K562 (cell line): Measurements from ENCODE around the gene RAB39B. TPM values are rescaled to one million over a fixed set of nuclear protein-coding genes. Genes with fewer than 3 reads are reported as not detected.
A peak's percentile ranks its signal among the peaks of the same experiment; 100 is the strongest.

Source experiments
- CBFB ChIP-seq: sonication (generic); formaldehyde crosslinking; IDR thresholded peaks from 2 replicates; pipeline ENCODE4 v1.4.0; 2020; ENCODE audit warnings: mild to moderate bottlenecking, missing genetic modification reagents
- CUX1 ChIP-seq: fragments of 200-800 bp; sonication (Bioruptor generic); IDR thresholded peaks from 2 replicates; pipeline ENCODE4 v1.6.1; 2016; ENCODE audit warnings: missing genetic modification characterization, missing compliant biosample characterization
- DNMT1 ChIP-seq: fragments of 450-650 bp; IDR thresholded peaks from 2 replicates; pipeline ENCODE4 v1.6.1; 2016; ENCODE audit warnings: antibody characterized with exemption, mild to moderate bottlenecking
- FOXK2 ChIP-seq, 2 experiments: fragments of 450-650 bp; IDR thresholded peaks in 1 of 2; conservative IDR thresholded peaks in 1 of 2; 2 replicates each; pipeline ENCODE4 v1.6.1; 2016; ENCODE audit warnings: low read depth in 2 of 2, mild to moderate bottlenecking in 1 of 2
- GTF2F1 ChIP-seq: IDR thresholded peaks from 2 replicates; pipeline ENCODE4 v1.6.1; 2011; ENCODE audit warnings: low read depth, low read length, improper control_type of control experiment
- HMGXB4 ChIP-seq: sonication (generic); formaldehyde crosslinking; IDR thresholded peaks from 2 replicates; pipeline ENCODE4 v1.8.1; 2023; ENCODE audit warnings: mild to moderate bottlenecking, missing genetic modification reagents
- KAT2B ChIP-seq: IDR thresholded peaks from one replicate; pipeline ENCODE4 v1.6.1; 2012; ENCODE audit warnings: low read depth, mild to moderate bottlenecking, control low read depth, inconsistent platforms, low read length, moderate library complexity
- KLF10 ChIP-seq: fragments of 250-450 bp; sonication (Bioruptor Pico); IDR thresholded peaks from 2 replicates; pipeline ENCODE4 v1.6.1; 2021; ENCODE audit warnings: matching md5 sums
- MBD2 ChIP-seq: sonication (generic); IDR thresholded peaks from 2 replicates; pipeline ENCODE4 v1.6.1; 2016; ENCODE audit warnings: low read depth, borderline replicate concordance
- POLR2AphosphoS5 ChIP-seq: IDR thresholded peaks from 2 replicates; pipeline ENCODE4 v1.6.1; 2011; ENCODE audit warnings: mild to moderate bottlenecking, low read depth, low read length, moderate library complexity; ENCODE audit not compliant: control insufficient read depth, insufficient read depth
- PTBP1 ChIP-seq: fragments of 200-400 bp; formaldehyde crosslinking; IDR thresholded peaks from 2 replicates; pipeline ENCODE4 v1.6.1; 2017; ENCODE audit warnings: low read depth, low read length
- ZKSCAN1 ChIP-seq: fragments of 150-350 bp; IDR thresholded peaks from 2 replicates; pipeline ENCODE4 v1.6.1; 2016; ENCODE audit warnings: low read depth, low read length
- ZNF280B ChIP-seq: fragments of 250-450 bp; sonication (Bioruptor Pico); IDR thresholded peaks from 2 replicates; pipeline ENCODE4 v1.5.1; 2021; ENCODE audit warnings: mild to moderate bottlenecking
- ZNF589 ChIP-seq: fragments of 200-800 bp; sonication (Bioruptor generic); IDR thresholded peaks from 2 replicates; pipeline ENCODE4 v1.6.1; 2016; ENCODE audit warnings: low read depth, missing genetic modification characterization, missing compliant biosample characterization
- ZNF592 ChIP-seq: fragments of 450-650 bp; IDR thresholded peaks from 2 replicates; pipeline ENCODE4 v1.6.1; 2017; ENCODE audit warnings: antibody characterized with exemption, mild to moderate bottlenecking
- polyA plus RNA-seq, 8 experiments: library from polyadenylated mRNA; depleted of rRNA in 4 of 8; stranded (reverse) in 5 of 8; unstranded in 3 of 8; fragments of >200 nt; fragmentation: Nextera tagmentation in 2 of 8; fragmentation: Illumina TruSeq in 1 of 8; extraction: Ambion mirVana in 2 of 8; extraction: Trizol in 1 of 8; gene quantifications; 2 replicates each; pipeline versions ENCODE4 v1.2.1 to v1.2.3, GENCODE V29; 2011 to 2014; ENCODE audit warnings: inconsistent platforms in 1 of 8, missing spikeins in 1 of 8
- total RNA-seq, 7 experiments: library from RNA; depleted of rRNA in 6 of 7; stranded (reverse); fragments of >200 nt in 6 of 7; fragmentation: Illumina TruSeq in 2 of 7; extraction: Trizol in 2 of 7; gene quantifications; 2 replicates each; pipeline versions ENCODE4 v1.2.1 to v1.2.3, GENCODE V29; 2011 to 2021; ENCODE audit warnings: low replicate concordance in 1 of 7

RAB39B gene
- total and polyA plus RNA-seq, 9 of the 15 experiments (the other 6 are each of a cell fraction or from before 2014, with no cell fraction given), result 0.04 to 0.07 (median 0.04) TPM; not detected in 6

GRCh38 chrX:155216179-155216939 lies 47.9 kb downstream of the RAB39B start, which contains the start of gene VBP1 (continued):
- TF ChIP-seq ZNF592, result no peak
- TF ChIP-seq GTF2F1, result no peak
- TF ChIP-seq CBFB (CRISPR knock-in tag), result no peak
- no peak for TF ChIP-seq DNMT1
- TF ChIP-seq FOXK2 (conservative IDR thresholded peaks at IDR 0.05 in 1 of 2, IDR thresholded peaks at IDR 0.05 in 1 of 2; ENCODE audit: low read depth in 2 of 2), result no peak
- TF ChIP-seq ZNF280B (CRISPR knock-in tag), result no peak
- peak; percentile 94 for TF ChIP-seq MBD2
- TF ChIP-seq KAT2B, result no peak
- TF ChIP-seq ZNF589 (CRISPR knock-in tag), result no peak
- TF ChIP-seq HMGXB4 (CRISPR knock-in tag), result no peak
- no peak for TF ChIP-seq CUX1 (CRISPR knock-in tag)
- TF ChIP-seq ZKSCAN1, result no peak
- no peak for TF ChIP-seq PTBP1
- peak; percentile 55 for TF ChIP-seq POLR2AphosphoS5
- no peak for TF ChIP-seq KLF10
